Large intestine (tissue), 3 donors: ENCODE measurements around the gene KRTAP10-11. TPM values are rescaled to one million over a fixed set of nuclear protein-coding genes. Genes with fewer than 3 reads are reported as not detected.
"Not testable (repeated sequence)": the region's sequence is repeated elsewhere in the genome, so short reads cannot be mapped to it uniquely, and the experiment has no call there.

ENCODE experiments used
- DNase-seq, 2 donors: peaks; one replicate each; pipeline versions ENCODE4 v3.0.0 to v3.0.0-alpha.2; 2013
- H3K27ac ChIP-seq: one replicate; pipeline ENCODE4 v1.5.1; 2013; ENCODE audit warnings: low read length
- H3K27me3 ChIP-seq: 2 replicates; pipeline ENCODE4 v1.6.1; 2013; ENCODE audit warnings: low read length; ENCODE audit not compliant: control insufficient read depth, insufficient read depth
- H3K36me3 ChIP-seq: 2 replicates; pipeline ENCODE4 v1.6.1; 2013; ENCODE audit warnings: low read length; ENCODE audit not compliant: control insufficient read depth, insufficient read depth
- H3K4me1 ChIP-seq: one replicate; pipeline ENCODE4 v1.6.1; 2013; ENCODE audit warnings: low read length; ENCODE audit not compliant: control insufficient read depth, insufficient read depth
- H3K4me3 ChIP-seq: one replicate; pipeline ENCODE4 v1.5.1; 2013; ENCODE audit warnings: low read length
- H3K9me3 ChIP-seq: one replicate; pipeline ENCODE4 v1.6.1; 2013; ENCODE audit warnings: mild to moderate bottlenecking, low read depth, low read length, moderate library complexity; ENCODE audit not compliant: control insufficient read depth
- WGBS: methylation state at CpG from one replicate; pipeline ENCODE4 v1.1.5; 2013; ENCODE audit warnings: low lambda C conversion rate; ENCODE audit not compliant: insufficient coverage; 5-methylcytosine and 5-hydroxymethylcytosine counted together
- polyA plus RNA-seq: library from polyadenylated mRNA; unstranded; fragments of 120-200 nt; gene quantifications from one replicate; pipeline ENCODE4 v1.2.1, GENCODE V29; 2013

Gene KRTAP10-11
- polyA plus RNA-seq, 1 donor, result not detected

DNA sequence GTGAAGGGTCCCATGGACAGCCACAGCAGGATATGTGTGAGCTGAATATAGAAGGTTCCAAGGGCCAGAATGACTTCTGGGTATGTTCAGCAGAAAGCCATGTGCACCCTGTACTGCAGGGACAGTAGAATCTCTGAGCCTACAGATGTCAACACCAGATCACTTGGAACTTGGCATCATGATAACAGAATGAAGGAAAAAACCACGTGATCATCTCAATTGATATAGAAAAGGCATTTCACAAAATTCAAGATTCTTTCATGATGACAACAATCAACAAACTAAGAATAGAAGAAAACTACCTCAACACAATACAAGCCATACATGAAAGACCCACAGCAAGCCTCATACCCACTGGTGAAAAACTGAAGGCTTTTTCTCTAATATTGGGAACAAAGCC lies 21.4 kb downstream of the KRTAP10-11 start:
- no CpG with 5 or more reads among the region's 1 CpG for WGBS
- no peaks in the 10 kb centered on the region for H3K36me3 ChIP-seq
- H3K4me3 ChIP-seq, result no peak overlapping the region
- no peaks in the 10 kb centered on the region for H3K27me3 ChIP-seq
- H3K9me3 ChIP-seq, result peaks cover 9% of the 10 kb centered on the region
- no peak overlapping the region for H3K27ac ChIP-seq
- no peaks in the 10 kb centered on the region for H3K4me1 ChIP-seq
- DNase-seq, result no peak

GRCh38 chr21:44670642-44671432 lies 24.6 kb downstream of the KRTAP10-11 start:
- no peak for DNase-seq
- Histone ChIP-seq H3K27ac (no peak overlapping the region), H3K4me1 (no peaks in the 10 kb centered on the region), H3K36me3 (no peaks in the 10 kb centered on the region), H3K9me3 (peaks cover 9% of the 10 kb centered on the region), H3K27me3 (no peaks in the 10 kb centered on the region), H3K4me3 (no peak overlapping the region)
- no CpG with 5 or more reads among the region's 3 CpGs for WGBS

- no peak overlapping the region for H3K4me3 ChIP-seq
- H3K9me3 ChIP-seq, result peaks cover 9% of the 10 kb centered on the region
- no peak for DNase-seq
- no peaks in the 10 kb centered on the region for H3K36me3 ChIP-seq
- H3K27me3 ChIP-seq, result no peaks in the 10 kb centered on the region
- WGBS, result no CpG with 5 or more reads among the region's 1 CpG
- H3K4me1 ChIP-seq, result no peaks in the 10 kb centered on the region
- no peak overlapping the region for H3K27ac ChIP-seq
Observed at GRCh38 chr21:44671911-44672310, 25.7 kb downstream of the KRTAP10-11 start.

DNA sequence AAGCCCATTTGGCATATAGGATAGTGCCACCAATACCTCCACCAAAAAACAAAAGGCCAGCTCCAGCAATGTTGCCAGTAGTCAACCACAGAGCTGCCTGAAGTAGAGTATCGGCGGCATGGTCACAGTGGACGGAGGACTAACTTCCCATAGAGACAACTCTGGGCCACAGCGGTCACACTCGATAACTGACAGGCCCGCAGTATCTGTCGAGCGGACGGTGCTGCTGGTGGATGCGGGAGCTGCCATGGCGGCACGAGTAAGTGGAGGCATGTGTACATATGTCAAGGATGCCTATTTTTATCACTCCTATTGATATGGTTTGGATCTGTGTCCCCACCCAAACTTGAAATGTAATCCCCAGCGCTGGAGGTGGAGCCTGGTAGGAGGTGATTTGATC lies 31.7 kb downstream of the KRTAP10-11 start:
- Histone ChIP-seq H3K9me3 (no peaks in the 10 kb centered on the region), H3K4me3 (no peak overlapping the region), H3K27me3 (no peaks in the 10 kb centered on the region), H3K36me3 (no peaks in the 10 kb centered on the region), H3K27ac (no peak overlapping the region), H3K4me1 (no peaks in the 10 kb centered on the region)
- no peak for DNase-seq
- no CpG with 5 or more reads among the region's 13 CpGs for WGBS

DNA sequence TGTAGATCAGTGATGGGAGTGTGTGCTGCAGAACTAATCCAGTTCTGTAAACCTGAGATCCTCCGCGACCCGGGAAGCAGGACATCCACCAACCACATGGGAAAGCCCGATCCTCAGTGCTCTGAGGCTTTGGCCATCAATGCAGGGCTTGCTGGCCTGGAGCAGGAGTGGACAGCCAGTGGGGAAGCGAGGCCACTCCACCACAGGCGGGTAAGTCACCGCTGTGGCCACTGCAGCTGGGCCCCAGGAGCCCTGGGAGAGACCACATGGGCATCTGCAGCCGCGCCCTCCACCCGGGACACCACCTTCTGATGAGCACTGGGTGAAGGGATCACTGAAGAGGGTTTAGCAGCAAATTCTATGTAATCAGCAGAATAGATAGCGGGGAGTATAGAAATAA lies 34.9 kb downstream of the KRTAP10-11 start:
- Histone ChIP-seq H3K36me3 (no peaks in the 10 kb centered on the region), H3K4me1 (no peaks in the 10 kb centered on the region), H3K27me3 (peaks cover 4% of the 10 kb centered on the region), H3K4me3 (no peak overlapping the region), H3K27ac (no peak overlapping the region), H3K9me3 (no peaks in the 10 kb centered on the region)
- no peak for DNase-seq
- WGBS, result 100% methylated on average over 1 of the region's 11 CpGs

- Histone ChIP-seq H3K9me3 (no peaks in the 10 kb centered on the region), H3K27me3 (peaks cover 12% of the 10 kb centered on the region), H3K4me3 (no peak within 1 kb of the TSS), H3K36me3 (no peaks in the 10 kb centered on the region), H3K4me1 (no peaks in the 10 kb centered on the region), H3K27ac (no peak within 1 kb of the TSS)
- DNase-seq, result no peak
- WGBS, result no CpG with 5 or more reads among the region's 23 CpGs
Observed at GRCh38 chr21:44681861-44682579, 35.8 kb downstream of the KRTAP10-11 start, which contains the start of gene KRTAP12-1. Gene KRTAP12-1, minus strand, starts transcription at chr21:44682163. Its CDS starts 40 bp downstream, at chr21:44682123.

DNA sequence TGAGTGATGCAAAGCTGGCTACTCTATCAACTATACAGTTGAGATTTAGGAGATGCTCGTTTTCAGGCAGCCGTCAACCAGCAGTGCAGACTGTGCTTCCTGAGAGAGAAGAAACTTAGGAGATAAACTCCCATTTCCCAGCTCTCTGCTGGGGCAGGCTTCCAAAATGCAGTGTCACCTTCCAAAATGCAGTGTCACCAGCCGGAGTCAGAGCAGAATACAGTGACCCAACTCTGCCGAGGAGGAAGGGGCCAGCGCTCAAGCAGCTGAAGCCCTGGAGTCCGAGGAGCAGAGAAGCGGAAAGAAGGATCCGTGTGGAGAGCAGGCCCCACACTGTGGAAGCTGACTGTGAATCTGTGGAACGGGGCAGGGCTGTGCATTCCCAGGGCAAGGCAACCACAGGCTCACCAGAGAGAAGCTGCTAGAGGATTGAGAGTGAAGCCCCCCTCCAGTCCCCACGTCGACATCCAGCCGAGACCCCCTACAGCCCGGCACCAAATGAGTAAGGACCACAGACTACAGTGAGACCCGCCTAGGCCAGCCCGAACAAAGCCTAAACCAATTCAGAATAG lies 36.5 kb downstream of the KRTAP10-11 start:
- no peaks in the 10 kb centered on the region for H3K36me3 ChIP-seq
- no CpG with 5 or more reads among the region's 15 CpGs for WGBS

GRCh38 chr21:44684077-44684476 lies 37.9 kb downstream of the KRTAP10-11 start:
- Histone ChIP-seq H3K36me3 (no peaks in the 10 kb centered on the region), H3K9me3 (no peaks in the 10 kb centered on the region), H3K27ac (no peak overlapping the region), H3K27me3 (peaks cover 24% of the 10 kb centered on the region), H3K4me1 (no peaks in the 10 kb centered on the region), H3K4me3 (no peak overlapping the region)
- no CpG with 5 or more reads among the region's 7 CpGs for WGBS
- DNase-seq, result no peak

More for the DNA sequence above, 36.5 kb downstream of the KRTAP10-11 start:
- Histone ChIP-seq H3K27ac (no peak overlapping the region), H3K4me3 (no peak overlapping the region), H3K9me3 (no peaks in the 10 kb centered on the region), H3K4me1 (no peaks in the 10 kb centered on the region), H3K27me3 (peaks cover 19% of the 10 kb centered on the region)
- no peak for DNase-seq

GRCh38 chr21:44684483-44684882 lies 38.3 kb downstream of the KRTAP10-11 start:
- WGBS, result no CpG with 5 or more reads among the region's 6 CpGs
- H3K27ac ChIP-seq, result no peak overlapping the region
- H3K4me3 ChIP-seq, result no peak overlapping the region
- no peaks in the 10 kb centered on the region for H3K9me3 ChIP-seq
- no peak for DNase-seq
- H3K4me1 ChIP-seq, result no peaks in the 10 kb centered on the region
- peaks cover 24% of the 10 kb centered on the region for H3K27me3 ChIP-seq
- H3K36me3 ChIP-seq, result no peaks in the 10 kb centered on the region

DNA sequence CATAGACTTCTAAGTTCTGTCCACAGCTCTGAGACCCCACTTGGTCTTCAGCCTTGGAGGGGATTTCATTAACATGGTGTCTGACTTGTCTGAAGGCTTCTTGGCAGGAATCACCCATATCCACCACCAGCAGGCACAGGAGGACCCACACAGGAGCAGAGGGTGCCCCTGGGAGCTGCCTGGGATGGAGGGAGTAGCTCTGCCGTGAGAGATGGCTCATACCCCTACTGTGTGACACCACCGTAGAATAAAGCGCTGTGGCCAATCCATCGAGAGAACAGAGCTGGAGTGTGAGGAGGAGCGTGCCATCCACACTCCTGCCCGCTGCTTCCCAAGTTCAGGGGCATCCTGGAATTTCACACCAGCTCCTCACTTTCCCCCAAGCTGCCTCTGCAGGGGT lies 38.8 kb downstream of the KRTAP10-11 start:
- H3K27me3 ChIP-seq, result peaks cover 24% of the 10 kb centered on the region
- not testable (repeated sequence) for H3K9me3 ChIP-seq, H3K4me3 ChIP-seq, H3K4me1 ChIP-seq, DNase-seq, H3K36me3 ChIP-seq, H3K27ac ChIP-seq
- WGBS, result no CpG with 5 or more reads among the region's 6 CpGs
